HG03025 (cell line): ENCODE measurements around the gene LSR.
"Not testable (repeated sequence)": the region's sequence is repeated elsewhere in the genome, so short reads cannot be mapped to it uniquely, and the experiment has no call there.

Experiments
- ATAC-seq: cut with Tn5 transposase; IDR thresholded peaks from one replicate; pipeline ENCODE4 v1.9.1; 2021; ENCODE audit warnings: mild to moderate bottlenecking, moderate library complexity; ENCODE audit not compliant: unreplicated experiment, low FRiP score

Gene LSR

DNA sequence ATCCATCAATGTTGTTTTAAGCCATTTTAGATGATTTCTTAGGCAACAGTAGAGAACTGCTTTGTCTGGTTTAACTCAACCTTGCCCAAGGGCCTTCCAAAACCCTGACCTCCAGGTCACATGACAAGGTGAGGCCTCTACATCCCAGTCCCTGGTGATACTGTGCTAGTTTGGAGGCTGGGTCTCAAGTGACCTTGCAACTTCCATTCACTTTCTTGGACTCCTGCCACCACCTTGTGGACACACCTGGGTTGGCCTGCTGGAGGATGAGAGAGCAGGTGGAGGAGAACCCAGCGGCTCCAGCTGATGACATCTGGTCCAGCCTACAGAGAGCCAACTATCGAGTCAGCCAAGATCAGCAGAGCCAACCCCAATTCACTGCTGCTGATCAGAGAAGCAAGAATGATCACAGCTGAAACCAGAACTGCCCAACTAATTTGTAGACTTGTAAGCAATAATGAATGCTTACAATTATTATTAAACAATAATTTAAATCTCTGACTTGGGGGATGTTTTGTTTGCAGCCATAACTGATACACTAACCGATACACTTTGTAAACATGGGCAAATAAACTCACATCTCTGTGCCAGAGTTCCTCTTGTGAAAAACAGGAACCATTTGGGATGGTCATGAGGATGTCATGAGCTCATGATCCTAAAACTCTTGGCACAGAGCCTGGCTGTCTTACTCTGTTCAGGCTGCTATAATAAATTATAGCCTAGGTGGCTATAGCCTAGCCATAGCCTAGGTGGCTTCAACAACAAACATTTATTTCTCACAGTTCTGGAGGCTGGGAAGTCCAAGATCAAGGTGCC lies 31.8 kb upstream of the LSR start:
- no peak for ATAC-seq

DNA sequence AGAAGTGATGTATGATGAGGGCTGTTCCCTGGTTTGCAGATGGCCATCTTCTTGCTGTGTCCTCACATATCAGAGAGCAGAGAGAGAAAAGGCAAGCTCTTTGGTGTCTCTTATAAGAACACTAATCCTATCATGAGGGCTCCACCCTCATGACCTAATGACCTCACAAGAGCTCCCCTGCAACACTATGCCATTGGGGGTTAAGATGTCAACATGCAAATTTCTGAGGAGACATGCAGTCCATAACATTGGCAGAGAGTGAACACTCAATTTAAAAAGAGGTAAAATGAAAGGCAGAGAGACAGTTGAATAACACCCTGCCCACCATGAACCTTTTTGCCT lies 31.2 kb upstream of the LSR start:
- no peak for ATAC-seq

DNA sequence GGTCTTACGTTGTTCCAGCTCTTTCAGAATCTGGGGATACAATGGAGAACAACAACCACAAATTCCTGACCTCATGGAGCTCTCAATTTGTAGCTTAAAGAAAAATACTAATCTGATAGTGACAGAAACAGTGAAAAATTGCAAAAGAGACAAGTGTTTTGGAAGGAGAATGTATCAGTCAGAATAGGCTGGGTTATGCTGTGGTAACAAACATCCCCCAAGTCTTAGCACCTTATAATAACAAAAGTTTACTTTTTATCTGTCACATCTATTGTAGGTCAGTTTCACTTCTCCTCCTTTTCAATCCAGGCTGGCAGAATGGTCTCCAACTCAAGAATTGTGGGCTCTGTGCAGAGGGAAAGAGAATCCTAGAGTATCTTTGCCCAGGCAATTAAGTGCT lies 29.8 kb upstream of the LSR start:
- no peak for ATAC-seq

DNA sequence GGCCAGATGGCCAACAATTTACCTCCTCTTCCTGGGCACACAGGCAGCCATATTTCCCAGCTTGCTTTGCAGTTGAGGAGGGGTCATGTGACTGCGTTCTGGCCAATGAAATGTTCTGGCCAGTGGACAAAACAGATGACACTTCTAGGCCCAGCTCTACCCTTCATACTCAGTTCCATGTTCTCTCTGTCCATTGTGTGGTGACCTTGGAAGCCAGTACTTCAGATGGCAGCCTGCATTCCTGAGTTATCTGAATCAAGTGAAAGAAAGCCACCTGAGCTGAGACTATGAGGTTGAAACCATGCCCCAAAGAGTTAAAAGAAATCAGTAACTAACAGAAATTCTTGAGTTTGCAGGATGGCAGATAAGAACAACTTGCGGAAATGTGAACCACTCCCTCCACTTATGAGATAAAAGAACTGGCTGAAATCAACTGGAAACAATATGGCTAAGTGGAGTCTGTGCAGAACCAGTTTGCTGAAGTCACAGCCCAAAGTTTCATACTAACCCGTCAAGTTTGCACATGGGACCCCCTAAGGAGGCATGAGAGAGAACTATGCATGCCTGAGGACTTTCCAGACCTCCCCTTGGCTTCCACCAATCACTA lies 28.4 kb upstream of the LSR start:
- ATAC-seq, result no peak

DNA sequence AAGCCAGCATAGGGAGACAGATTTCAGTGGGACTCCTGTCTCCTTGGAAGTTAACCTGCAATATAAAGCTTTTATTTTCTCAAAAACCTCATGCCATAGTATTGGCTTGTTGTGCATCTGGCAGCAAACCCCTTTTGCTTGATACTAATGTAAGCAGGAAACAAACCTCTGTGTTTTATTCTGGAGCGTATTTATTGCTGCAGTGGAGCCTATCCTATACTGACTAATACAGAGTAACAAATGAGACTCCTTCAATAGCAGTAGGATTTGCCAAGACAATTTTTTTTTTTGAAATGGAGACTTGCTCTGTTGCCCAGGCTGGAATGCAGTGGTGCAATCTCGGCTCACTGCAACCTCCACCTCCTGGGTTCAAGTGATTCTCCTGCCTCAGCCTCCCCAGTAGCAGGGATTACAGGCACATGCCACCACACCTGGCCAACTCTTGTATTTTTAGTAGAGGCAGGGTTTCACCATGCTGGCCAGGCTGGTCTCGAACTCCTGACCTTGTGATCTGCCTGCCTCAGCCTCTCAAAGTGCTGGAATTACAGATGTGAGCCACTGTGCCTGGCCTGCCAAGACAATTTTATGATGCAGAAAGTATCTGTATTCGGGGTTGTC lies 27.7 kb upstream of the LSR start:
- not testable (repeated sequence) for ATAC-seq

DNA sequence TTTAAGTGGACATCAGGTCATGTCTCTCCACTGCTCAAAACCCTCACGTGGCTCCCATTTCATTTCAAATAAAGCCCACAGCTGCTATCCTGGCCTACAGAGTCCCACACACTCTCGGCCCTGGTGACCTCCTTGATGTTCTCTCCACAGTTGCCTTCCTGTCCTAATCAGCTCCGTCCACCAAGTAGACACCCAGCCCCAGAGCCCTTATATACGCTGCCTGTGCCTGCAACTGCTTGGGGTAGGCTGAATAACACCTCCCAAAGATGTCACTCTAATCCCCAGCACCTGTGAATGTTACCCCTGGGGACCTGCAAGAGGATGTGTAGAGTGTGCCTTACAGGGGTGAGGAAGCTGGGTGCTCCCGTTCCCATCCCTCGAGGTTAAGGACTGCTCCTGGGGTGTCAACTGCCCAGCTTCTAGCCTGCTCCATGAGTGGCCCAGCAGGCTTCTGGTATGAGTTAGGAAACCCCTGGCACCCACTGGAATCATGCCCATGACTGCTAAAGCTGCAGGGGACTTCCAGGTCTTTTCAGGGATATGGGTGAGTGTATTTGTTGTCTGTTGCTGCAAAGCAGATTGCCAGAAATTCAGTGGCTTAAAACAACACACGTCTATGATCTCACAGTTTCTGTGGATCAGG lies 26.3 kb upstream of the LSR start:
- no peak for ATAC-seq

DNA sequence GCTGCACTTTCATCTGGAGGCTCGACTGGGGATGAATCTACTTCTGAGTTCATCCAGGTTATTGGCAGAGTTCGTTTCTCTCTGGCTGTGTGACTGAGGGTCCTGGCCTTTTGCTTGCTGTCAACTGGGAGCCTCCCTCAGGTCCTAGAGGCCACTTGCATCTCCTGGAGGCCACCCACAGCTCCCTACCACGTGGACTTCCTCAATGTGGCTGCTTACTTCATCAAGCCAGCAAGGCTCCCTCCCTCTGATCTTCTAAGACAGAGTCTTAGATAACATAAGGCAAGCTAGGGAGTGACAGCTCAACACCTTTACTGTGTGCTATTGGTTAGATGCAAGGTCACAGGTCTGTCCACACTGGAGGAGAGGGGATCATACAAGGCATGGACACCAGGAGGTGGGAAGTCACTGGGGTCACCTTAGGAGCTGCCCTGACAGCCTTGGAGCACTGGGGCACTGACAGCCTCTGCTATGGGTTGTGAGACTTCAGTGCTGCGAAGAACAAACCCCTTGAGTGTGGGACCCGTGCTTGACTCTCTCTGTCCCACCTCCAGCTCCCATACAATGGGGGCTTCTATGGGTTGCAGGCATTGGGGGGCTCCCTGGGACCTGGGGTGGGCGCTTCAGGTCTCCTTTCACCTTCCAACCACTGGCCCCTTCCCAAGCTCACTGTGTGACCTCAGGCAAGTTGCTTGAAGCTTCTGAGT lies 25.6 kb upstream of the LSR start:
- no peak for ATAC-seq

DNA sequence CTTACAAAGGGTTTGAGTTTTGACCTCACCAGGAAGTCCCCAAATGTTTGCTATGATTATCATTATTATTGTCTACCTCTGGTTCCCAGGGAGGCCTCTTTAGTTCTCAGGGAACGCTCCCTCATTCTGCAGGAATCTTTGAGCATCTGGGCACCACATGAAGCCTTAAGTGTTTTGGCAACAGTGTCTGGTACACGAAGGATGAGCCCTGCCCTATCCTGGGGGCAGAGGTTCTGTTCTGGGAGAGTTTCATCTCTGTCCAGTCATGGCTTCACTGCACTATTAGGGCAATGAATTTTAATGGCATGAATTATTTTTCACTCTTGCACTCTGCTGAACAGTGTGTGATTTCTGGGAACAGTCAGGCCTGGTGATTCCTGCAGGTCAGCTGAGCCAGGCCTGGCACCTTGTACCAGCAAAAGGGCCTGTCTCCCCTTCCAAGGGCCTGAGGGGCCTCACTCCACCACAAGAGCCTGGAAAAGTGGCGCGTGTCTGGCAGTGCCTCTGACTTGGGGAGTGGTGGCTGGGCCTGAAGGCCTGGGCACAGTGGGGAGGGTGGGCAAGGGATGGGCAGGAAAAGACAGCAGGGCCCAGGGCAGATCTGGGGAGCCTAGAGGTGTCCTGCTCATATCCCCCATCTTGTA lies 24.8 kb upstream of the LSR start:
- ATAC-seq, result no peak

DNA sequence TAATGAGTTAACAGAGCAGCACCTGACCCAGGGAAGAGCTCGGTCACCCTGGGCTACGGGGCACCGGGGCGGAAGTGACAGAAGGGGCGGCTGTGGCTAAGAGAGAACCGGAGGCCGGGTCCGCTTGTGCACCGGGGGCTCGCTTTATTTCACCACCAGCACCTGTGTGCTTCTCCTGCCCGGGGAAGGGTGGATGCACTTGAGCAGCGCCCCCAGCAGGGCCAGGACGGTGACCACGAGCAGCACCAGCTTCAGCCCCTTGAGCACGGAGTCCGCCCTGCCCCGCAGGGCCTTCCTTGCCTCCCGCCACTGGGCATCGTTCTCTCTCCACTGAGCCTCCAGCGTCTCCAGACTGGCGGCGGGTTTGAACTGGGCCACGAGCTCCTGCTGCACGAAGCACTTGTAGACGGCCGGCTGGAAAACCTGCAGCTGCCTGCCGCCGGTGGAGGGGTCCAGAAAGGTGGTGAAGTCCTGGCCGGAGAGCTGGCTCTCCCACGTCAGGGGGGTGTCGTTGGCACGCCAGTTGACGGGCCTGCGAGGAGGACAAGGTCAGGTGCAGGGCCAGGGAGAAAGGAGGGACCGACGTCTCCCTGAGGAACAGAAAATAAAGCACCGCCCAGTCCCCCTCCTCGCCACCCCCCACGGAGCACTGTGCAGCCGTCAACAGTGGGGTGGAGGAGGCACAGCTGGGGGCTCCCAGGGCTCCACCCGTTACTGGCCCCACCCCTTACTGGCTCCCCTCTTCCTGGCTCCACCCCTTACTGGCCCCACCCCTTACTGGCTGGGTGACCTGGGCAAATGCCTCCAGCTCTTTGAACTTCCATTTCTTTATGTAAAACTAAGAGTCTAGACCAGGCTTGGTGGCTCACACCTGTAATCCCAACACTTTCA lies 23.9 kb upstream of the LSR start:
- no peak for ATAC-seq

DNA sequence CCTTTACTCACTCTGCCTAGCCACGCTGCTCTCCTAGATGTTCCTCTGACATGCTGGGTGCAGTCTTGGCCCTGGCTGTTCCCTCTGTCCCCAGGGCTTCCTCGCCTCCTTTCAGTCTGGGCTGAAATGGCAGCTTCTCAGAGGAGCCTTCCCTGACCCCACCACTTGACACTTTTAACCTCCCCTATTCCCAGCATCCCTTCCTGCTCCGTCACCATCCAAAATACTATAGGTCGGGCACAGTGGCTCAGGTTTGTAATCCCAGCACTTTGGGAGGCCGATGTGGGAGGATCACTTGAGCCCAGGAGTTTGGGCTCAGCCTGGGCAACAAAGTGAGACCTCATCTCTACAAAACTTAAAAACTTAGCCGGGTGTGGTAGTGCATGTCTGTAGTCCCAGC lies 22.9 kb upstream of the LSR start:
- no peak for ATAC-seq

DNA sequence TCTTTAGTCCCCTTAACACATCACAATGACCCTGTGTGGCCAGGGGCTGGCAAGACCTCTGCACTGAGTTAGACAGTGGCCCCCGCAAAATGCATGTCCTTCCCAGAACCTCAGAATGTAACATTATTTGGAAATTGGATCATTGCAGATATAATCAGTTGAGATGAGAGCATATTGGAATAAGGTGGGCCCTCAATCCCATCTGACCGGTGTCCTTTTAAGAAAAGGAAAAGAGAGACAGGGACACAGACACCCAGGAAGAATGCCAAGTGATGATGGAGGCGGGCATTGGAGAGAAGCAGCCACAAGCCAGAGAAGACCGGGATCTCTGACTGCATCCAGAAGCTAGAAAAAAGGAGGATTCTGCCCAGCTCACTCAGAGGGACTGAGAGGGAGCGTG lies 22.1 kb upstream of the LSR start:
- ATAC-seq, result no peak

DNA sequence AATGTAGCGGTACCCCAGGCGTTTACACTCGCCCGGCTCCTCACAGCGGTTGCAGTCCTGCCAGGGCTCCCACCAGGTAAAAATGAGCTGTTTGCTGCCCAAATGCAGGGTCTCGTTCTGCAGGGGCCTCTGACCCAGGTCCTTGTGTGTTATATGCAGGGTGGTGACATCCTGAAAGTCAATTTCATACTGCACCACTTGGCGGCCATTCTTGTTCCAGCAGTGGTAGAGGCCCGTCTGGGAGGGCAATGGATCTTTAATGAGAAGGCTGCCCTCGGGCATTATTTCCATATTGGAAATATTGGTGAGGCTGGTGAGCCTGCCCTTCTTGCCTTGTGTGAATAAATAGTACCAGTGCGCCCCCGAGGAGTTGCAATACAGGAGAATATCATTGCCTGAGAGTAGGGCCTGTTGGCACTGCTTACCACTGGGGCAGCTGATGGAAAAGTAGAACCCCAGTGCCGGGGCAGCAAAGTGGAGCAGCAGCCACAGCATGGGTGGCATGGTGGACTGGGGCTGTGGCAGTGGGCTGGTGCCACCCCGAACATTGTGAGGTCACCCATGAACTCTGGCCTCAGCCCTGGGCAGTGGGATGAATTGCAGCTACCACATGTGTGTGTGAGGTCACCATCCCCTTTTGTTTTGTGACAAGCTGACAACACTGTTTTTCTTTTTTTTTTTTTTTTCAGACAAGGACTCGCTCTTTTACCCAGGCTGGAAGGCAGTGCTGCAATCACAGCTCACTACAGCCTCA lies 20.4 kb upstream of the LSR start, which contains the start of gene FAM187B:
Gene FAM187B (minus strand): TSS at position 563 of the 754 bp plus-strand sequence. CDS start 59 bp downstream, at position 504.
- ATAC-seq, result no peak

DNA sequence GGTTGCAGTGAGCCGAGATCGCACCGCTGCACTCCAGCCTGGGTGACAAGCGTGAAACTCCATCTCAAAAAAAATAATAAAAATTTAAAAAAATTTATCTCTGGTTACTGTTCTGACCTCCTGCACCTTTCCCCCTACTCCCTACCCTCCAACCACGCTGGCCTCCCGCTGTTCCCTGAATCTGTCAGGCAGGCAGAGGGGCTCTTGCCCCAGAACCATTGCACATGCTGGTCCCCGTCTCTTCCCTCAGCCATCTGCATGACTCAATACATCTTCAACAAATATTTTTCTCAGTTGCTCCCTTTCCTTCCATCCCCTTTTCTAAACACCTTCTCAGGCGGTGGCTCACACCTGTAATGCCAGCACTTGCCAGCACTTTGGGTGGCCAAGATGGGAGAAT lies 19.2 kb upstream of the LSR start:
- no peak for ATAC-seq

DNA sequence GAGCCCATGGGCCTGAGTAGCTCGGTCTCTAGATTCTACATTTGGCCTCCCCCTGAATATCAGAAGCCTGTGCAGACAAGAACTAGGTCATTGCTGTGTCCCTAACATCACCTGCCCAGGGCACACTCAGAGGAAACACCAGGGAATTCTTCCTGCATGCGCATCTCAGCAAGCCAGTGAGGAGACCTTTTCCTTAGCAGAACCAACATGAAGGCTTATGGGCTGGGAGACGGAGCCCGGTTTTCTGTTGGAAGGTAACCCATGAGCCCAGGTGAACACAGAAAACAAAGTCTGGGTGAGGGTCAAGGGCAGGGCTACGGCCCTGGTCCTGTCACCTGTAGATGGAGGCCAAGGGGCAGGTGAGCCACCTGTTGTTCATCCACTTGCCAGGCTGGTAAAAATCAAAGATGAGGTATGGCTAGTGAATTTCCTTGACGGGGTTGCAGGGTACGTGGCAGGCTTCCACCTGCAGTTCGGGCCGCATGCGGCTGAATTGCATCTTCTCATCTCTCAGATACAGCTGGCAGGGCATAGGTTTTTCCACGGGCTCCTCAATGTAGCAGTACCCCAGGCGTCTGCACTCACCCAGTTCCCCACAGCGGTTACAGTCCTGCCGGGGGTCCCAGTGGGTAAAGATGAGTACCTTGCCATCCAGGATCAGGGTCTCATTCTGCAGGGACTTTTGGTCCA lies 16.7 kb upstream of the LSR start:
- ATAC-seq, result no peak

DNA sequence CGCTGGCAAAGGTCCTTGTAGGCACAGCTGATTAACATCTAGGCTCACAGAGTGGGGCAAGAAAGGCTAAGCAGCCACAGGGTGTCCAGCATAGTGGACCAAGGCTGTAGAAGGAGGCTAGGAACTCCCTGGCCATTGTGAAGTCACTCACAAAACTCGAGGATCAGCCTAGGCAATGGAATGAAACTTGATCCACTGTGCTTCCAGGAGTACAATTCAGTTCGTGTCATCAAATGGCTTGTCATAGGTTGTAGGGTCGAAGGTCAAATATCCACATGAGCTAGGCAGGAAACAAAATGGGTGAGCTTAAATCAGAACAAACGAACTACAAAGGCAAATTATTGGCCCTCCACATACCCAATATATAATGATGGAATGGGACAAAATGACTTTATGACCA lies 15.9 kb upstream of the LSR start:
- no peak for ATAC-seq

DNA sequence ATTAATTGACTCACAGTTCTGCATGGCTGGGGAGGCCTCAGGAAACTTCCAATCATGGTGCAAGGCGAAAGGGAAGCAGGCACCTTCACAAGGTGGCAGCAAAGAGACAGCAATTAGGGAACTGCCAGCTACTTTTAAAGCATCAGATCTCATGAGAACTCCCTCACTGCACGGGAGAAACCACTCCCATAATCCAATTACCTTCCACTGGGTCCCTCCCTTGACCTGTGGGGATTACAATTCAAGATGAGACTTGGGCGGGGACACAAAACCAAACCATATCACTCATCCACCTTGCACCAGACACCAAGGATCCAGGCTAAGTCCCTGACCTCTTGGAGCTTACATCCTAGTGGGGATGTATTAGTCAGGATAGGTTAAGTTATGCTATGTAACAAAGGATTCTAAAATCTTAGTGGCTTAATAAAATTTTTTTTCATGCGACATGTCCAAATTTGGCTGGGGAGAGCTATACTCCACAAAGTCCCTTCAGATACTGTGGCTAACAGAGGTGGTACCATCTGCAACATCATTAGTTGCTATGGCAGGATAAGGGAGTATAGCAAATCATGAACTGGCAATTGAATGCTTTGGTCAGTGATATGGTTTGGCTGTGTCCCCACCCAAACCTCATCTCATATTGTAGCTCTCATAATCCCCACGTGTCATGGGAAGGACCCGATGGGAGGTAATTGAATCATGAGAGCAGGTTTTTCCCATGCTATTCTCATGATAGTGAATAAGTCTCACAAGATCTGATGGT lies 12.0 kb upstream of the LSR start:
- no peak for ATAC-seq

DNA sequence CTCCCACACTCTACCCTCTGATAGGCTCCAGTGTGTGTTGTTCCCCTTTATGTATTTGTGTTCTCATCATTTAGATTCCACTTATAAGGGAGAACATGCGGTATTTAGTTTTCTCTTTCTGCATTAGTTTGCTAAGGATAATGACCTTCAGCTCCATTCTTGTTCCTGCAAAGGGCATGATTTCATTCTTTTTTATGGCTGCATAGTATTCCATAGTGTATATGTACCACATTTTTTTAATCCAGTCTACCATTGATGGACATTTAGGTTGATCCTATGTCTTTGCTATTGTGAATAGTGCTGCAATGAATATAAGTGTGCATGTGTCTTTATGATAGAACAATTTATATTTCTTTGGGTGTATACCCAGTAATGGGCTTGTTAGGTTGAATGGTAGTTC lies 9.2 kb upstream of the LSR start:
- not testable (repeated sequence) for ATAC-seq
